Measurements from ENCODE around the gene GAPVD1.

GRCh38 chr9:125241000-125241862 is 20.4 kb upstream of the GAPVD1 start, which contains the start of gene HSPA5:
- peak in 2 of 3 donors; percentile 30 to 36 for TF ChIP-seq CTCF (IDR thresholded peaks at IDR 0.05)
- TF ChIP-seq POLR2A (IDR thresholded peaks at IDR 0.05), result peak; percentile 91
- no peak for TF ChIP-seq EP300 (IDR thresholded peaks at IDR 0.05)

All from ovary (tissue), 3 donors.